Right kidney (tissue), 1 donor: Measurements from ENCODE around the gene RTN4RL1.
"Not testable (repeated sequence)": the region's sequence is repeated elsewhere in the genome, so short reads cannot be mapped to it uniquely, and the experiment has no call there.

Experiments used
- DNase-seq: peaks from one replicate; pipeline ENCODE4 v3.0.0-alpha.2; 2016

Gene RTN4RL1

GRCh38 chr17:2025622-2026309, 632 bp upstream of the RTN4RL1 start:
- peak; percentile 74 for DNase-seq

GRCh38 chr17:2024572-2025219, 438 bp downstream of the RTN4RL1 start:
- DNase-seq, result peak; percentile 71

- DNase-seq, result peak; percentile 78
Measured at GRCh38 chr17:2023692-2024571, 1.2 kb downstream of the RTN4RL1 start.

- DNase-seq, result no peak
Measured at GRCh38 chr17:2023256-2023655, 1.9 kb downstream of the RTN4RL1 start.

- no peak for DNase-seq
Measured at GRCh38 chr17:2022647-2023240, 2.4 kb downstream of the RTN4RL1 start.

GRCh38 chr17:2020721-2021120, 4.4 kb downstream of the RTN4RL1 start:
- DNase-seq, result no peak

- no peak for DNase-seq
Measured at GRCh38 chr17:2019723-2020122, 5.4 kb downstream of the RTN4RL1 start.

- no peak for DNase-seq
Measured at GRCh38 chr17:2018716-2019510, 6.2 kb downstream of the RTN4RL1 start.

- no peak for DNase-seq
Measured at GRCh38 chr17:2017274-2017941, 7.7 kb downstream of the RTN4RL1 start.

GRCh38 chr17:2016494-2016893, 8.6 kb downstream of the RTN4RL1 start:
- DNase-seq, result no peak

- no peak for DNase-seq
Measured at GRCh38 chr17:2015314-2015713, 9.8 kb downstream of the RTN4RL1 start.

GRCh38 chr17:2013994-2014317, 11.2 kb downstream of the RTN4RL1 start:
- DNase-seq, result no peak

- not testable (repeated sequence) for DNase-seq
Measured at GRCh38 chr17:2013220-2013993, 11.7 kb downstream of the RTN4RL1 start.

GRCh38 chr17:2012499-2012898, 12.6 kb downstream of the RTN4RL1 start:
- no peak for DNase-seq

- no peak for DNase-seq
Measured at GRCh38 chr17:2011411-2012371, 13.4 kb downstream of the RTN4RL1 start.

- no peak for DNase-seq
Measured at GRCh38 chr17:2009737-2010136, 15.4 kb downstream of the RTN4RL1 start.

GRCh38 chr17:2008332-2009126, 16.6 kb downstream of the RTN4RL1 start:
- no peak for DNase-seq

GRCh38 chr17:2004435-2004952, 20.6 kb downstream of the RTN4RL1 start:
- DNase-seq, result no peak
